Measurements from ENCODE around the gene SERPINA12. TPM values are rescaled to one million over a fixed set of nuclear protein-coding genes. Genes with fewer than 3 reads are reported as not detected.

The SERPINA12 gene
- total RNA-seq, 1 donor, result not detected

GRCh38 chr14:94550041-94550440 lies 40.8 kb upstream of the SERPINA12 start:
- H3K9me3 ChIP-seq (ENCODE audit: low read depth, low read length), result peaks cover 3% of the 10 kb centered on the region
- no peak overlapping the region for H3K4me3 ChIP-seq (ENCODE audit: insufficient read depth, low read length)
- no peak overlapping the region for H3K27ac ChIP-seq (ENCODE audit: low read depth, low read length)
- no peaks in the 10 kb centered on the region for H3K4me1 ChIP-seq (ENCODE audit: insufficient read depth, low read length)
- H3K79me2 ChIP-seq (ENCODE audit: insufficient read depth, low read length), result no peaks in the 10 kb centered on the region
- TF ChIP-seq CTCF (IDR thresholded peaks at IDR 0.05; ENCODE audit: extremely low read depth, low read depth, low read length), result no peak
- H3K4me2 ChIP-seq (ENCODE audit: insufficient read depth, low read length), result no peak overlapping the region
- no peaks in the 10 kb centered on the region for H3K27me3 ChIP-seq (ENCODE audit: insufficient read depth, low read length)
- DNase-seq (ENCODE audit: insufficient read length, low spot score, missing footprints), result no peak
- no peaks in the 10 kb centered on the region for H3K36me3 ChIP-seq (ENCODE audit: insufficient read depth, low read length)
- H2AFZ ChIP-seq (ENCODE audit: low read length), result no peak overlapping the region
- H4K20me1 ChIP-seq (ENCODE audit: insufficient read depth, low read length), result no peaks in the 10 kb centered on the region

DNA sequence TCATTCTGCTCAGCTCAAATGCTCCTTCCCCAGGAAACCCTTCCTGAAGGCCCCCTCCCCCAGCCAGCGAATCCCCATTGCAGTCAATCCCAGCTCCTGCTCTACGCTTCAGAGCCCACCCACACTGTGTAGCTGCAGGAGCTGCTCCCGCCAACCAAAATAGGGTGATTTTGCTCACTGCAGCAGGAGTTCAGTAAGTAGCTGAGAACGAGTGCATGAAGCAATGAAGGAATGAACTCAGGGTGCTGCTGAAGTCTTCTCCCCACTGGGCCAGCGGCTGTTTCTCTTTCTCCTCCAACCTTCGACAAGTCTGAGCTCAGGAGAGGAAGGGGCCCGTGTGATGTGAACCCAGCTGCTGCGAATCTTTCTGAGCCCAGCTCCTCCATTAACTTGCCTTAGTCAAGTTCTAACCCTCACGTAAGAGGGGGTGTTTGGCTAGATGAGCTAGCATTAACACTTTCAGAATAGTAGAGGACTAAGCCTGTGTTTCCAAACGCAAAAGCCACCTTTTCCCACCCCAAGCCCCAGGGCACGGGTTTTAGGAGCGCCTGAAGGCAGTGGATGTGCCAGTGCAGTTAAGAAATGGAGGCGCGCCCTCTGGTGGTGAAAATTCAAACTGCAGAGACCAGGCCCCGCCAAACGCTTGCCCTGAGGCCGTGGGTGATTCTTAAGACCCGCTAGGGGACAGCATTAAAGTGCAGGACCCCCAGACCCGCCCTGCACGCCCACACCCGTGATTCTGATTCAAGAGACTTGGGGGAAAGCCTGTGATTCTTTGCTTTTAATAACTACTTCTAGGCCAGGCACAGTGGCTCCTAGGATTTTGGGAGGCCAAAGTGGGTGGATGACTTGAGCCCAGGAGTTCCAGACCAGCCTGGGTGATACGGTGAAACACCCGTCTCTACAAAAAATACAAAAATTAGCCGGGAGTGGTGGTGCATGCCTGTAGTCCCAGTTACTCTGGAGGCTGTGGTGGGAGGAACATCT lies 40.0 kb upstream of the SERPINA12 start:
- H3K27me3 ChIP-seq (ENCODE audit: insufficient read depth, low read length), result no peaks in the 10 kb centered on the region
- H3K4me2 ChIP-seq (ENCODE audit: insufficient read depth, low read length), result peak overlapping the region; percentile 24
- TF ChIP-seq CTCF (IDR thresholded peaks at IDR 0.05; ENCODE audit: extremely low read depth, low read depth, low read length), result peak; percentile 90
- DNase-seq (ENCODE audit: insufficient read length, low spot score, missing footprints), result peak; percentile 83
- peaks cover 3% of the 10 kb centered on the region for H3K9me3 ChIP-seq (ENCODE audit: low read depth, low read length)
- H3K36me3 ChIP-seq (ENCODE audit: insufficient read depth, low read length), result no peaks in the 10 kb centered on the region
- H2AFZ ChIP-seq (ENCODE audit: low read length), result peak overlapping the region; percentile 78
- H3K79me2 ChIP-seq (ENCODE audit: insufficient read depth, low read length), result no peaks in the 10 kb centered on the region
- H4K20me1 ChIP-seq (ENCODE audit: insufficient read depth, low read length), result no peaks in the 10 kb centered on the region
- no peaks in the 10 kb centered on the region for H3K4me1 ChIP-seq (ENCODE audit: insufficient read depth, low read length)
- H3K4me3 ChIP-seq (ENCODE audit: insufficient read depth, low read length), result no peak overlapping the region
- no peak overlapping the region for H3K27ac ChIP-seq (ENCODE audit: low read depth, low read length)

DNA sequence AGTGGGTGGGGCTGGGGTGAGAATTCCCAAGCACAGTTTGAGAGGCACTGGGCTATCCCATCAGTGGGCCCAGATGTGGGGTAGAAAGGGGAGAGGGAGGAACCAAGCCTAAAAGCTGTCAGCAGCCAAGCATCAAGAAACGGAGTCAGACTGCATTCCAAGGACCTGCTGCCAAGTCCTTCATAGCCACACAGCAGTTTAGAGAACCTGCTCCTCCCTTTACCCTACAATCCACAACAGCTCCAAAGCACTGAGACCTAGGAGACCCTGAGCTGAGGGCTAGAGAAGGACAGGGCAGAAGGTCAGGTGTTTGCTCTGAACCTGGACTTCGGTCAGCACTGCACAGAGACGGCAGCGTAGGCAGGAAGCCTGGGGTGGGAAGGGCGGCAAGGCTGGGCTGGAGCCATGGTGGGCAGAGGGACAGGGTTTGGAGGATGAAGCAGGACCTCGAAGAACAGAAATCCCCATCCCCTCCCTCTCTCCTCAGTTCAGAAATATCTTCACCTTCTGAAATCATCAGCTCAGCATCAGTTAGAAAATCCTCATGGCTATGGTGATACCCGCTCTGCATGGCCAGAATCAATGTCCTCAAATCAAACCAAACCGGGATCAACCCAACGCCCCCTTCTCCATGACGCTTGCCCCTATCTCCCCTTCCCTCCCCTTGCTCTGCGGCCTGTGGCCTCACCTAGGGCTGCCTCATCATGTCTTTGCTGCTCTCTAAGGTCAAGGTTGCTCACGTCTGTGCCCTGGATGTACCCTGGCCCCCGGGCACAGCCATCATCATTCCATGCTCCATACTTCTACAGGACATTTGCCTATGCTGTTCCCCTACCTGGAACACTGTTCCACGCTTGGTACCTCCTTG lies 39.1 kb upstream of the SERPINA12 start:
- DNase-seq (ENCODE audit: insufficient read length, low spot score, missing footprints), result no peak
- TF ChIP-seq CTCF (IDR thresholded peaks at IDR 0.05; ENCODE audit: extremely low read depth, low read depth, low read length), result no peak
- Histone ChIP-seq H3K9me3 (ENCODE audit: low read depth, low read length) (peaks cover 3% of the 10 kb centered on the region), H3K4me3 (ENCODE audit: insufficient read depth, low read length) (no peak overlapping the region), H3K79me2 (ENCODE audit: insufficient read depth, low read length) (no peaks in the 10 kb centered on the region), H4K20me1 (ENCODE audit: insufficient read depth, low read length) (no peaks in the 10 kb centered on the region), H3K27ac (ENCODE audit: low read depth, low read length) (no peak overlapping the region), H2AFZ (ENCODE audit: low read length) (no peak overlapping the region), H3K4me2 (ENCODE audit: insufficient read depth, low read length) (no peak overlapping the region), H3K27me3 (ENCODE audit: insufficient read depth, low read length) (no peaks in the 10 kb centered on the region), H3K4me1 (ENCODE audit: insufficient read depth, low read length) (no peaks in the 10 kb centered on the region), H3K36me3 (ENCODE audit: insufficient read depth, low read length) (no peaks in the 10 kb centered on the region)
